GM12864 (cell line): ENCODE results near the gene CMPK2.
A peak's percentile ranks its signal among the peaks of the same experiment; 100 is the strongest.

ENCODE experiments used
- DNase-seq: peaks from one replicate; pipeline ENCODE4 v3.0.0-alpha.2; 2011; ENCODE audit warnings: low read depth
- H3K4me3 ChIP-seq: 2 replicates; pipeline ENCODE4 v1.5.1; 2011; ENCODE audit warnings: mild to moderate bottlenecking, low read depth, low read length, control low read depth
- CTCF ChIP-seq: IDR thresholded peaks from 2 replicates; pipeline ENCODE4 v1.5.1; 2011; ENCODE audit warnings: low read depth, mild to moderate bottlenecking, moderate library complexity, low read length, control low read depth, inconsistent platforms; ENCODE audit errors: missing control alignments

The CMPK2 gene, protein sequence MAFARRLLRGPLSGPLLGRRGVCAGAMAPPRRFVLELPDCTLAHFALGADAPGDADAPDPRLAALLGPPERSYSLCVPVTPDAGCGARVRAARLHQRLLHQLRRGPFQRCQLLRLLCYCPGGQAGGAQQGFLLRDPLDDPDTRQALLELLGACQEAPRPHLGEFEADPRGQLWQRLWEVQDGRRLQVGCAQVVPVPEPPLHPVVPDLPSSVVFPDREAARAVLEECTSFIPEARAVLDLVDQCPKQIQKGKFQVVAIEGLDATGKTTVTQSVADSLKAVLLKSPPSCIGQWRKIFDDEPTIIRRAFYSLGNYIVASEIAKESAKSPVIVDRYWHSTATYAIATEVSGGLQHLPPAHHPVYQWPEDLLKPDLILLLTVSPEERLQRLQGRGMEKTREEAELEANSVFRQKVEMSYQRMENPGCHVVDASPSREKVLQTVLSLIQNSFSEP

DNA sequence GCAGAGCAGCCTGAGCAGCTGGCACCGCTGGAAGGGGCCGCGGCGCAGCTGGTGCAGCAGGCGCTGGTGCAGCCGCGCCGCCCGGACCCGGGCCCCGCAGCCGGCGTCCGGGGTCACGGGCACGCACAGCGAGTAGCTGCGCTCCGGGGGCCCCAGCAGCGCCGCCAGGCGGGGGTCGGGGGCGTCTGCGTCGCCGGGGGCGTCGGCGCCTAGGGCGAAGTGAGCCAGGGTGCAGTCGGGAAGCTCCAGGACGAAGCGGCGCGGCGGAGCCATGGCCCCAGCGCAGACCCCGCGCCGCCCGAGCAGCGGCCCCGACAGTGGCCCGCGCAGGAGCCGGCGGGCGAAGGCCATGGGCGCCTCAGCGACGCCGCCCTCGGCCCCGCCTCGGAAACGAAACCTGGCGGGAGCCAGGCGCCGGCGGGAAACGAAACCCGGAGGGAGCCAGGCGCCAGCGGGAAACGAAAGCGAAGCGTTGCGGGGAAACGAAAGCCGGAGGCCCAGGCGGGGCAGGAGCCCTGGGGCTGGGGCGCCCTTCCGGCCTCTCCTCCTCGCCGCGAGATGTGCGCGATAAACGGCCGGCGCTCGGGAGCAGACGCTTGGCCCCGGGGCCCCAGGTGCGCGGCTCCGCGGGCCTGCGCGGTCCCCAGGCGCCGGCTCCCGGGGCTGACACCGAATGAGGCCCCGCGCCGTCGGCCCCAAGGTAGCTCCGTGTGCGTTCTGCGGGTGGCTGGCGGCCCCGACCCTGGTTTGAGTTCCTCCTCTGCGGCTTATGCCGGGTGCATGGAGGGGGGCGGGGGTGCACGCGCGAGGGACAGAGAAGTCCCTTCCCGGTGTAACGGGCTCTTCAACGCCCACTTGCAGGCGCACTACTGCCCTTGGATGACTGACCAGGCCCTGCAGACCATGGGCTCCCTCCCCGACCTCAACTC is at the start of gene CMPK2:
CMPK2 (minus strand) TSS at position 562 of the 929 bp plus-strand sequence; CDS start at position 351, 211 bp downstream.
- TF ChIP-seq CTCF: peak; percentile 30
- peak within 1 kb of the TSS; percentile 83 for H3K4me3 ChIP-seq
- DNase-seq: no peak

GRCh38 chr2:6915399-6915798 is 49.7 kb upstream of the CMPK2 start:
- no peak for DNase-seq
- no peak for TF ChIP-seq CTCF
- H3K4me3 ChIP-seq: no peak overlapping the region

GRCh38 chr2:6914828-6915227 is 49.1 kb upstream of the CMPK2 start:
- no peak overlapping the region for H3K4me3 ChIP-seq
- no peak for TF ChIP-seq CTCF
- no peak for DNase-seq

- no peak overlapping the region for H3K4me3 ChIP-seq
- no peak for TF ChIP-seq CTCF
- DNase-seq: no peak
These were observed 47.9 kb upstream of the CMPK2 start for GRCh38 chr2:6913415-6914157.

GRCh38 chr2:6911721-6912120 is 46.0 kb upstream of the CMPK2 start:
- no peak for DNase-seq
- no peak for TF ChIP-seq CTCF
- no peak overlapping the region for H3K4me3 ChIP-seq

DNA sequence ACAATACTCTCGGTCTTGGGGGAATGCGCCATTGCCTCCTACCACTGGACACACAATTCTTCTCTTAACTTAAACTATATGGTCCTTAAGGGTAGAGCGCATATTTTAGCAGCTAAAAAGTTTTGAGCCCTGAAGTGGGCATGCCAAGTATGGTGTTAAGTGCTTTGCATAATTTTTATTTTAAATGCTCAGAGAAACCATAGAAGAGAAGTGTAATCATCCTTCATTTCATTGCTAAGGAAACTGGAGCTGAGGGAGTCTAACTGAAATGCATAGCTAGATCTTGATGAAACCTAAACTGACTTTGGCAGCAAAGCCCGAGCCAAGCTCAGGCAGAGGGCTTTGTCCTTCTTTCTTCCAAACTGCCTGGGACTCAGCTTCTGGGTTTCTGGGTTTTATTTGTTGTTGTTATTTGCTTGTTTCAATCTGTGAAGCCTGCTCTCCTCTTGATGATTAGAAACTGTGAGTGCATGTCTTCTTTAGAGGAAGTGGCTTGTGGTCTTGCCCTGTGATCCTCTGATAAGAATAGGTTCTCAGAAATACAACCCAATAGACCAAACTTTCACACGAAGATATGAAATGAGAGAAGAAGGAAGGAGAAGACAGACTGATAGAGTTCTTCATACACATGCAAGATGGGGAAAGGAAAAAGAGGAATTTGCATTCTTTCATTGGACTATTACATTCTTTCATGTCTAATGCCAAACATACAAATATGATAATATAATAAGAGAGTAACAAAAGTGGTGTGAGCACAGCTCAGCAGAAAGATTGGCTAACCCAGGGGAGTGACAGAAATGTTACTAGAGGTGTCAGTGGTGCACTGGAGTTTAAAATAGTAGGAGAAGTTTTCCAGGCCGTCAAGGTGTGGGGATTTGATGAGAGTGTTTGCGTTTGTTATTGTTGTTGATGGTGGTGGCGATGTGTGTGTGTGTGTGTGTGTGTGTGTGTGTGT is 44.0 kb upstream of the CMPK2 start:
- TF ChIP-seq CTCF: no peak
- DNase-seq: peak; percentile 64
- no peak overlapping the region for H3K4me3 ChIP-seq
